SU-DHL-6 (cell line): ENCODE data around the gene ZNF431.
"Not testable (repeated sequence)": the region's sequence is repeated elsewhere in the genome, so short reads cannot be mapped to it uniquely, and the experiment has no call there.

Experiments used
- H2AFZ ChIP-seq: fragments of 200-600 bp; sonication (generic); 2 replicates; pipeline ENCODE4 v1.6.1; 2014; ENCODE audit warnings: low read depth, mild to moderate bottlenecking, moderate library complexity, mixed read lengths, antibody characterized with exemption, low read length; ENCODE audit not compliant: severe bottlenecking
- H3F3A ChIP-seq: fragments of 200-600 bp; shearing (Covaris generic); 2 replicates; pipeline ENCODE4 v1.6.0; 2016; ENCODE audit warnings: antibody characterized with exemption, mild to moderate bottlenecking; ENCODE audit not compliant: insufficient read depth
- H3K27ac ChIP-seq: fragments of 200-600 bp; sonication (generic); 2 replicates; pipeline ENCODE4 v1.5.1; 2016; ENCODE audit warnings: low read depth, mild to moderate bottlenecking, low read length, moderate library complexity, mixed read lengths
- H3K27me3 ChIP-seq: fragments of 200-600 bp; sonication (generic), shearing (Covaris generic); 2 replicates; pipeline ENCODE4 v1.6.0; 2014; ENCODE audit warnings: mild to moderate bottlenecking, low read length
- H3K36me3 ChIP-seq: fragments of 200-600 bp; sonication (generic); 2 replicates; pipeline ENCODE4 v1.6.1; 2014; ENCODE audit warnings: mild to moderate bottlenecking, low read length, mixed read lengths
- H3K4me2 ChIP-seq: fragments of 300-600, 200-600 bp; shearing (Covaris generic), sonication (generic); 2 replicates; pipeline ENCODE4 v1.6.0; 2014; ENCODE audit warnings: low read length, low read depth, mild to moderate bottlenecking; ENCODE audit not compliant: poor library complexity, severe bottlenecking
- H3K4me3 ChIP-seq: fragments of 200-600 bp; sonication (generic); 2 replicates; pipeline ENCODE4 v1.5.1; 2014; ENCODE audit warnings: antibody characterized with exemption, low read length, mild to moderate bottlenecking, mixed read lengths; ENCODE audit not compliant: insufficient read depth, poor library complexity, severe bottlenecking
- H3K79me2 ChIP-seq: fragments of 200-600 bp; sonication (generic); 2 replicates; pipeline ENCODE4 v1.6.1; 2014; ENCODE audit warnings: mild to moderate bottlenecking, low read length, moderate library complexity; ENCODE audit not compliant: insufficient read depth
- H3K9ac ChIP-seq: fragments of 200-600 bp; sonication (generic); 2 replicates; pipeline ENCODE4 v1.7.0; 2014; ENCODE audit warnings: mild to moderate bottlenecking, low read length
- H3K9me2 ChIP-seq: fragments of 200-600 bp; sonication (generic); replicated peaks from 2 replicates; pipeline ENCODE4 v1.6.1; 2014; ENCODE audit warnings: low read length; ENCODE audit not compliant: insufficient read depth
- H3K9me3 ChIP-seq: fragments of 200-600 bp; sonication (generic); 2 replicates; pipeline ENCODE4 v1.6.1; 2014; ENCODE audit warnings: low read length, mixed read lengths; ENCODE audit not compliant: insufficient read depth
- H4K20me1 ChIP-seq: fragments of 200-600 bp; sonication (generic); 2 replicates; pipeline ENCODE4 v1.6.1; 2014; ENCODE audit warnings: low read depth, mild to moderate bottlenecking, antibody characterized with exemption, low read length, moderate library complexity, mixed read lengths
- EZH2phosphoT487 ChIP-seq: fragments of 200-600 bp; sonication (generic), shearing (Covaris generic); conservative IDR thresholded peaks from 2 replicates; pipeline ENCODE4 v1.6.1; 2018; ENCODE audit warnings: mild to moderate bottlenecking, antibody characterized with exemption, low read length, moderate library complexity, mixed read lengths
- TF ChIP-seq, protein P1 (sequence below): fragments of 200-600 bp; sonication (generic); IDR thresholded peaks from one replicate; pipeline ENCODE4 v1.5.1; 2017; ENCODE audit warnings: antibody characterized with exemption, mild to moderate bottlenecking, low read length, moderate library complexity; ENCODE audit not compliant: insufficient read depth, poor library complexity, severe bottlenecking

Gene ZNF431

GRCh38 chr19:21134934-21135366, 6.9 kb upstream of the ZNF431 start:
- Histone ChIP-seq H3K4me3 (no peak overlapping the region), H2AFZ (no peak overlapping the region), H3K27me3 (no peaks in the 10 kb centered on the region), H3K9me3 (no peaks in the 10 kb centered on the region), H3K4me2 (no peak overlapping the region), H3K36me3 (no peaks in the 10 kb centered on the region), H3K9ac (no peak overlapping the region), H4K20me1 (no peaks in the 10 kb centered on the region), H3K9me2 (no peaks in the 10 kb centered on the region), H3K79me2 (no peaks in the 10 kb centered on the region), H3K27ac (no peak overlapping the region), H3F3A (no peaks in the 10 kb centered on the region)
- TF ChIP-seq, protein P1, sequence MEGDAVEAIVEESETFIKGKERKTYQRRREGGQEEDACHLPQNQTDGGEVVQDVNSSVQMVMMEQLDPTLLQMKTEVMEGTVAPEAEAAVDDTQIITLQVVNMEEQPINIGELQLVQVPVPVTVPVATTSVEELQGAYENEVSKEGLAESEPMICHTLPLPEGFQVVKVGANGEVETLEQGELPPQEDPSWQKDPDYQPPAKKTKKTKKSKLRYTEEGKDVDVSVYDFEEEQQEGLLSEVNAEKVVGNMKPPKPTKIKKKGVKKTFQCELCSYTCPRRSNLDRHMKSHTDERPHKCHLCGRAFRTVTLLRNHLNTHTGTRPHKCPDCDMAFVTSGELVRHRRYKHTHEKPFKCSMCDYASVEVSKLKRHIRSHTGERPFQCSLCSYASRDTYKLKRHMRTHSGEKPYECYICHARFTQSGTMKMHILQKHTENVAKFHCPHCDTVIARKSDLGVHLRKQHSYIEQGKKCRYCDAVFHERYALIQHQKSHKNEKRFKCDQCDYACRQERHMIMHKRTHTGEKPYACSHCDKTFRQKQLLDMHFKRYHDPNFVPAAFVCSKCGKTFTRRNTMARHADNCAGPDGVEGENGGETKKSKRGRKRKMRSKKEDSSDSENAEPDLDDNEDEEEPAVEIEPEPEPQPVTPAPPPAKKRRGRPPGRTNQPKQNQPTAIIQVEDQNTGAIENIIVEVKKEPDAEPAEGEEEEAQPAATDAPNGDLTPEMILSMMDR = no peak
- TF ChIP-seq EZH2phosphoT487 = no peak

- Histone ChIP-seq H3K4me2 (no peak overlapping the region), H3K9me3 (no peaks in the 10 kb centered on the region), H3K79me2 (no peaks in the 10 kb centered on the region), H2AFZ (no peak overlapping the region), H3K27me3 (no peaks in the 10 kb centered on the region), H3K27ac (no peak overlapping the region), H3F3A (no peaks in the 10 kb centered on the region), H4K20me1 (no peaks in the 10 kb centered on the region), H3K9me2 (no peaks in the 10 kb centered on the region), H3K36me3 (no peaks in the 10 kb centered on the region), H3K9ac (no peak overlapping the region), H3K4me3 (no peak overlapping the region)
- TF ChIP-seq, protein P1 = no peak
- TF ChIP-seq EZH2phosphoT487 = no peak
These were observed 6.4 kb upstream of the ZNF431 start for GRCh38 chr19:21135433-21135832.

- no peaks in the 10 kb centered on the region for H3K9me3 ChIP-seq
- H3K27me3 ChIP-seq = no peaks in the 10 kb centered on the region
- H3F3A ChIP-seq = no peaks in the 10 kb centered on the region
- no peak overlapping the region for H2AFZ ChIP-seq
- TF ChIP-seq, protein P1 = no peak
- no peak for TF ChIP-seq EZH2phosphoT487
- H3K4me2 ChIP-seq = no peak overlapping the region
- no peaks in the 10 kb centered on the region for H3K9me2 ChIP-seq
- H3K4me3 ChIP-seq = no peak overlapping the region
- H3K27ac ChIP-seq = no peak overlapping the region
- H3K9ac ChIP-seq = no peak overlapping the region
- peaks cover 12% of the 10 kb centered on the region for H3K79me2 ChIP-seq
- peaks cover 3% of the 10 kb centered on the region for H3K36me3 ChIP-seq
- no peaks in the 10 kb centered on the region for H4K20me1 ChIP-seq
These were observed 3.7 kb upstream of the ZNF431 start for GRCh38 chr19:21138130-21138529.

DNA sequence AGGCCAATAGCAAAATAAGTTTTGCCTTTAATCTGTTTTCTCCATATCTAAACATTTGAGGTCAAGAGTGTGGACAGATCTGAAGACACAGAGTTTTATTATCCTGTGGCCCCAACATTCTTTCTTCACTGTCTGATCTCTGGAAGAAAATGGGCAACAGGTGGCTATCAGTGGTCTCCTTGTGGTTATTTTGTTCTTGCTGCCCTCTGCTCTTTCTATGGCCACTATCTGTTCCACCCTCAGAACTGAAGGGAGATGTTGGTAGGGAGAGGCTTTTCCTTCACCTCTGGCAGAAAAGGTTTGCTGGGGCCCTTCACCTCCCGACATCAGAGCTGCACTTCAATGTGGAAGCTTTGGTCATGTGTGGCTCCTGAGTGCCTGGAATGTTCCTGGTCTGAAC, 834 bp upstream of the ZNF431 start:
- Histone ChIP-seq H3K36me3 (peaks cover 30% of the 10 kb centered on the region), H2AFZ (peak overlapping the region; percentile 24), H3K79me2 (peaks cover 27% of the 10 kb centered on the region), H3K9me3 (peaks cover 10% of the 10 kb centered on the region; the same call in 1 of the 2 replicates)
- H3K4me3 ChIP-seq, H3K4me2 ChIP-seq, H3K9ac ChIP-seq, H3F3A ChIP-seq, H3K27ac ChIP-seq, H3K9me2 ChIP-seq, H4K20me1 ChIP-seq, H3K27me3 ChIP-seq: not testable (repeated sequence)
